ENCODE data around the gene ELK3. TPM values are rescaled to one million over a fixed set of nuclear protein-coding genes. Genes with fewer than 3 reads are reported as not detected.

The ELK3 gene
- total and polyA plus RNA-seq, 9 of the 15 experiments (the other 6 are each of a cell fraction or from before 2014, with no cell fraction given): 1.5 to 5.5 (median 2.9) TPM

GRCh38 chr12:96153131-96153725 lies 40.9 kb upstream of the ELK3 start:
- Histone ChIP-seq H3K4me3 (no peak overlapping the region), H3K79me2 (ENCODE audit: control insufficient read depth, insufficient read depth, low read length) (no peaks in the 10 kb centered on the region), H3K27me3 (ENCODE audit: control insufficient read depth in 2 of 2, insufficient read depth in 2 of 2, low read length in 2 of 2) (peaks cover 15 to 60% of the 10 kb centered on the region in 2 experiments), H2AFZ (ENCODE audit: low read depth, low read length) (no peak overlapping the region; the same call in 1 of the 2 replicates), H3K9ac (ENCODE audit: insufficient read depth in 1 of 2, low read depth in 2 of 2, low read length in 2 of 2) (0 out of 4 replicates have a peak overlapping the region, but pooled peaks of 1 of the 2 experiments have one; percentile 2), H3K4me1 (replicated peaks in 1 of 2; ENCODE audit: control insufficient read depth in 2 of 2, insufficient read depth in 2 of 2, low read length in 2 of 2) (0 out of 5 replicates have a peak, but pooled peaks cover 0 to 4% of the 10 kb centered on the region in 2 experiments), H3K27ac (ENCODE audit: extremely low read depth, low read depth, low read length) (no peak overlapping the region), H3K4me2 (ENCODE audit: insufficient read depth, low read length) (peak overlapping the region; percentile 43; the same call in 1 of the 2 replicates), H3K36me3 (ENCODE audit: control insufficient read depth, insufficient read depth, low read length) (no peaks in the 10 kb centered on the region), H3K9me1 (ENCODE audit: control insufficient read depth, insufficient read depth, low read length) (no peaks in the 10 kb centered on the region), H3K9me3 (replicated peaks; ENCODE audit: control insufficient read depth, insufficient read depth, low read depth, low read length) (no peaks in the 10 kb centered on the region), H4K20me1 (replicated peaks; ENCODE audit: control insufficient read depth, insufficient read depth, low read length) (no peaks in the 10 kb centered on the region)
- ChIA-PET POLR2A (no interaction called here), CTCF (ENCODE audit: low intra/inter-chr PET ratio) (no interaction called here)
- no TSS peak for BruUV-seq (replicated peaks)
- in situ Hi-C loops (cut with MboI): no loop called here
- FAIRE-seq (no peak), DNase-seq (ENCODE audit: extremely low read depth in 1 of 4, low spot score in 3 of 4) (peak in 2 of 4 experiments; percentile 9 to 14), ATAC-seq (peak; percentile 74)
- intact Hi-C loops (cut with micrococcal nuclease): no loop called here
- WGBS (ENCODE audit: insufficient coverage, low coverage, missing lambda C conversion rate): 9% methylated on average over 19 of the region's 19 CpGs
- no peak for TF ChIP-seq ZNF146 (CRISPR knock-in tag; IDR thresholded peaks at IDR 0.05; ENCODE audit: unreplicated experiment)
- TF ChIP-seq CBX5 (IDR thresholded peaks at IDR 0.05; ENCODE audit: borderline replicate concordance, low read depth): no peak
- TF ChIP-seq EWSR1 (IDR thresholded peaks at IDR 0.05; ENCODE audit: borderline replicate concordance, low read depth, partially characterized antibody): no peak
- TF ChIP-seq ZNF280B (CRISPR knock-in tag; IDR thresholded peaks at IDR 0.05): no peak
- TF ChIP-seq ID3 (CRISPR knock-in tag; IDR thresholded peaks at IDR 0.05): no peak
- TF ChIP-seq ID3 (tag; IDR thresholded peaks at IDR 0.05): no peak
- peak in 1 of 2 experiments; percentile 53 for TF ChIP-seq E2F6 (IDR thresholded peaks at IDR 0.05; ENCODE audit: borderline replicate concordance in 1 of 2, extremely low read depth in 1 of 2, insufficient read depth in 1 of 2, insufficient read length in 1 of 2, low read depth in 1 of 2, low read length in 1 of 2, poor library complexity in 1 of 2, severe bottlenecking in 1 of 2)
